Coronary artery (tissue), 2 donors: ENCODE measurements around the gene GMPS.
"Not testable (repeated sequence)": the region's sequence is repeated elsewhere in the genome, so short reads cannot be mapped to it uniquely, and the experiment has no call there.

Source experiments
- DNase-seq: peaks from one replicate; pipeline ENCODE4 v3.0.0-alpha.2; 2017; ENCODE audit warnings: low spot score
- H3K27ac ChIP-seq, 2 donors: fragments of 200-600 bp; sonication (generic); one replicate each; pipeline ENCODE4 v1.5.1; 2016 to 2019
- H3K4me3 ChIP-seq: fragments of 200-600 bp; sonication (generic); 2 replicates; pipeline ENCODE4 v1.5.1; 2016; ENCODE audit warnings: mild to moderate bottlenecking, moderate library complexity
- CTCF ChIP-seq: fragments of 200-600 bp; sonication (generic); IDR thresholded peaks from one replicate; pipeline ENCODE4 v1.5.1; 2019; ENCODE audit warnings: antibody characterized with exemption

GMPS gene

DNA sequence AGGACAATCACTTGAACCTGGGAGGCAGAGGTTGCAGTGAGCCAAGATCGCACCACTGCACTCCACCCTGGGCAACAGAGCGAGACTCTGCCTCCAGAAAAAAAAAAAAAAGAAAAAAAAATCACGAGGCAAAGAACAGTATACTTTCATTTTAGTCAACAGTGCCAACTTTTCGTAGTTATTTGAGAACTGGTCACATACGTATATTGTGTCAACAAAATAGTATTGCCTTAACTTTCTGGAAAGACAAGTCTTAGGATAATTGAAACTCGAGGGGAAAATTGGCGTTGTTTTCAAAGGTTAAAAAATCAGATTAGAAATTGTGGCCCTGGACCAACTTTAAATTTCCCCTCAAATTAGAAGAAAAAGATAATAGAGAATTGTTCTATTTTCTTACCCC lies 13.8 kb downstream of the GMPS start:
- no peak overlapping the region for H3K27ac ChIP-seq
- TF ChIP-seq CTCF: no peak
- no peak overlapping the region for H3K4me3 ChIP-seq
- no peak for DNase-seq

- H3K27ac ChIP-seq: no peak overlapping the region
- no peak overlapping the region for H3K4me3 ChIP-seq
- TF ChIP-seq CTCF: no peak
- no peak for DNase-seq
Observed at GRCh38 chr3:155885292-155885691, 14.8 kb downstream of the GMPS start.

DNA sequence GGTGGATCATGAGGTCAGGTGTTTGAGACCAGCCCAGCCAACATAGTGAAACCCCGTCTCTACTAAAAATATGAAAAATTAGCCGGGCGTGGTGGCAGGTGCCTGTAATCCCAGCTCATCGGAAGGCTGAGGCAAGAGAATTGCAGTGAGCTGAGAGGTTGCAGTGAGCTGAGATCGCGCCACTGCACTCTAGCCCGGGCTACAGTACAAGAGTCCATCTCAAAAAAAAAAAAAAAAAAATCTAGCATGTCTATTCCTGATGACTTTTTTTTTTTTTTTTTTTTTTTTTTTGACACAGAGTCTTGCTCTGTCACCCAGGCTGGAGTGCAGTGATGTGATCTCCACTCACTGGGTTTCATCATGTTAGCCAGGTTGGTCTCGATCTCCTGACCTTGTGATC lies 15.9 kb downstream of the GMPS start:
- H3K4me3 ChIP-seq, H3K27ac ChIP-seq, DNase-seq: not testable (repeated sequence)

DNA sequence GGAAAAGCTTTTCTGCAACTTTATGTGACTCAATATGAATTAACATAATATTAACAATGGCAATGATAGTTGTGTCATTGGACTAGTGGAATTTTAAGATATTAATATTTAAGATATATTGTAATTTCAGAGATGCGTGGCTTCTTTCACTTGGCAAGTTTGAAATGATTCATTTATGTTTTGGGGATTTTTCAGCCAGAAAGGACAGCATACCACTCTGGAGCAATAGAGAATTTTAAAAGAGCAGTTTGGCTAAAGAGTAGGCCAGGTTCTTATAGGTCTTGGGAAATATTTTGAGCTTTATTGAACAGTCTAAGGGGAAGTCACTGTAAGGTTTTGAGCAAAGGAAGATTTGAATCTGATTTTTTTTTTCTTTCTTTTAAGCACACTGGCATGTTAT lies 16.5 kb downstream of the GMPS start:
- DNase-seq: no peak
- TF ChIP-seq CTCF: no peak
- Histone ChIP-seq H3K4me3 (no peak overlapping the region), H3K27ac (no peak overlapping the region)

DNA sequence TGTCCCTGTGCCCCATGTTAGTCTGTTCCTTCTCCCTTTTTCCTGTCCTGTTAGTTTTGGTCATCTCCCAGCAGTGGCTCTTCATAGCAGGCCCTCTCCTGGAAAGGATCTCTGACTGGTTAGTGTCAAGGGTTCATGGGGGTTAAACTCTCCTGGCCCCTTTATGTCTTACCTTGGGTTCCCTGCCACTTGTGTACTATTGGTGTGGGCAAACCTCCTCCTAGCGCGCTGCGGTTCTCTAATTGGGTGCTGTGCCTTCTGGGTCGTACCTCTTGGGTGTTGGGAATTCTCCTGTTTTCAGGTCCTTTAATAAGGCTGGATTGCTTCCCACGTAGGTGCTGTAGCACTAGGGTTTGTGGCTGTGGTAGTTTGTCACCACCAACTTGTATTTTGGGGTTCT lies 18.8 kb downstream of the GMPS start:
- no peak for DNase-seq
- H3K27ac ChIP-seq: no peak overlapping the region
- H3K4me3 ChIP-seq: no peak overlapping the region
- no peak for TF ChIP-seq CTCF

DNA sequence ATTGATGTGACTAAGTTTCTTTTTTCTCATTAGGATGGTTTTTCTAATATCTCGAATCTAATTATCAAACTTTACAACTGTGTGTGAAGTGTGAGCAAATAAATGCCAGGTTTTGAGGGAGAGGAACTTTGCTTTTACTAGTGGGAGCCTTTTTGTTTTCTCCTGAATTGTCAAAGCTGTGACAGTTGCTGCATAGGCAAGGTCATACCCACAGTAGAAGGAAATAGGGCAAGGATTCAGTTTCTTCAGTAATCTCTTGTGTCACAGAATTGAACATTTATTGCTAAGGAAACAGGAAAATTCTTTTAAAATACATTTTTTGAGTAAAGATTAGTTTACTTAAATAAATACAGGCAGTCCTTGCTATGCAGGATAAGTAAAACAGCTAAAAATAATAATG lies 19.5 kb downstream of the GMPS start:
- no peak for TF ChIP-seq CTCF
- Histone ChIP-seq H3K27ac (no peak overlapping the region), H3K4me3 (no peak overlapping the region)
- DNase-seq: no peak

DNA sequence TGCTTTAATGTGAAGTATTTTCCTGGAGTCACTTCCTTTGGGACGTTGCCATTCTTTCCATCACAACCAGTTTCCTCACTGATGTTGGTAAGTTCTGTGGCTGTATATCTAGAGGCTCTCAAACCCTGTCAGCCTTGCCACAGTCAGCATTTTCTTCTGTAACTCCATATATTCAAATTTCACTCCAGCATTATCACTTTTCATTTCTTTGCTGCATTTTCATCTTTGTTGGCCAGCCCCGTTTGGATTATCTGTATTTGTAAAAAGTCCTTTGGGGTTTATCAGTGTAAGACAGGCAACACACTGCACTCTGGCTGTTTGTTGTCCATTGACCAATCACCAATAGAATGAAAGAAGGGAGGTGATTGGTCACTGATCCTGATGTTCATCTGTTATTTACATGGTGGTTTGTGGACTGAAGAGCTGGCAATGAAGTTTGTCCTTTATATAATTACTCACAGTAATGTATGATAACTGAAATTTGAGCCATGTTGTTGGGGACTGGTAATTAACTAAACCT lies 20.3 kb downstream of the GMPS start:
- H3K27ac ChIP-seq: no peak overlapping the region
- DNase-seq: no peak
- no peak overlapping the region for H3K4me3 ChIP-seq
- no peak for TF ChIP-seq CTCF

- H3K27ac ChIP-seq: no peak overlapping the region
- H3K4me3 ChIP-seq: no peak overlapping the region
- no peak for TF ChIP-seq CTCF
- DNase-seq: no peak
Observed at GRCh38 chr3:155891321-155891720, 20.9 kb downstream of the GMPS start.
